ENCODE results near the gene LRMDA. TPM values are rescaled to one million over a fixed set of nuclear protein-coding genes. Genes with fewer than 3 reads are reported as not detected.

Gene LRMDA
- total RNA-seq, 3 donors from 2014 or later (not counting 1 experiment from before 2014, with no cell fraction given) = 1.4 to 2.4 (median 2.1) TPM

DNA sequence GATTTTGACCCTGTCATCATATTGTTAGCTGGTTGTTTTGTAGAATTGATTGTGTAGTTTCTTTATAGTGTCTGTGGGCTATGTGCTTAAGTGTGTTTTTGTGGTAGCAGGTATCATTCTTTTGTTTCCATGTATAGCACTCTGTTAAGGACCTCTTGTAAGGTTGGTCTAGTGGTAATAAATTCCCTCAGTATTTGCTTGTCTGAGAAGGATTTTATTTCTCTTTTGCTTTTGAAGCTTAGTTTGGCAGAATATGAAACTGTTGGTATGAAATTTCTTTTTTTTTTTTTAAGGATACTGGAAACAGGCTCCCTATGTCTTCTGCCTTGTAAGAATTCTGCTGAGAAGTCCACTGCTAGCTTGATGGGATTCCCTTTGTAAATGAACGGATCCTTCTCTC lies 1073.4 kb downstream of the LRMDA start:
- H3K27ac Mint-ChIP-seq = no peak overlapping the region
- intact Hi-C loops (cut with micrococcal nuclease) = no loop called here
- H3K4me3 Mint-ChIP-seq = no peak overlapping the region
- no peaks in the 10 kb centered on the region for H3K4me1 Mint-ChIP-seq
- no CpG with 5 or more reads among the region's 1 CpG for WGBS (ENCODE audit: insufficient coverage)
- H3K36me3 Mint-ChIP-seq = peaks cover 20% of the 10 kb centered on the region
- Histone ChIP-seq H3K27me3 (ENCODE audit: control insufficient read depth, insufficient read depth, low read length) (no peaks in the 10 kb centered on the region), H3K27ac (ENCODE audit: low read length) (no peak overlapping the region), H3K4me3 (ENCODE audit: low read length) (no peak overlapping the region), H3K4me1 (ENCODE audit: control insufficient read depth, insufficient read depth, low read length) (no peaks in the 10 kb centered on the region), H3K9me3 (ENCODE audit: control insufficient read depth, insufficient read depth, low read length) (peaks cover 6% of the 10 kb centered on the region), H3K36me3 (ENCODE audit: control insufficient read depth, insufficient read depth, low read length) (no peaks in the 10 kb centered on the region)
- no peak for DNase-seq
- TF ChIP-seq, protein P1, sequence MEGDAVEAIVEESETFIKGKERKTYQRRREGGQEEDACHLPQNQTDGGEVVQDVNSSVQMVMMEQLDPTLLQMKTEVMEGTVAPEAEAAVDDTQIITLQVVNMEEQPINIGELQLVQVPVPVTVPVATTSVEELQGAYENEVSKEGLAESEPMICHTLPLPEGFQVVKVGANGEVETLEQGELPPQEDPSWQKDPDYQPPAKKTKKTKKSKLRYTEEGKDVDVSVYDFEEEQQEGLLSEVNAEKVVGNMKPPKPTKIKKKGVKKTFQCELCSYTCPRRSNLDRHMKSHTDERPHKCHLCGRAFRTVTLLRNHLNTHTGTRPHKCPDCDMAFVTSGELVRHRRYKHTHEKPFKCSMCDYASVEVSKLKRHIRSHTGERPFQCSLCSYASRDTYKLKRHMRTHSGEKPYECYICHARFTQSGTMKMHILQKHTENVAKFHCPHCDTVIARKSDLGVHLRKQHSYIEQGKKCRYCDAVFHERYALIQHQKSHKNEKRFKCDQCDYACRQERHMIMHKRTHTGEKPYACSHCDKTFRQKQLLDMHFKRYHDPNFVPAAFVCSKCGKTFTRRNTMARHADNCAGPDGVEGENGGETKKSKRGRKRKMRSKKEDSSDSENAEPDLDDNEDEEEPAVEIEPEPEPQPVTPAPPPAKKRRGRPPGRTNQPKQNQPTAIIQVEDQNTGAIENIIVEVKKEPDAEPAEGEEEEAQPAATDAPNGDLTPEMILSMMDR (IDR thresholded peaks at IDR 0.05) = no peak
- H3K27me3 Mint-ChIP-seq (ENCODE audit: low read depth in 2 of 2) = peaks cover 0 to 6% of the 10 kb centered on the region in 2 donors
- ATAC-seq = no peak
- H3K9me3 Mint-ChIP-seq = peaks cover 10 to 13% of the 10 kb centered on the region in 2 donors

DNA sequence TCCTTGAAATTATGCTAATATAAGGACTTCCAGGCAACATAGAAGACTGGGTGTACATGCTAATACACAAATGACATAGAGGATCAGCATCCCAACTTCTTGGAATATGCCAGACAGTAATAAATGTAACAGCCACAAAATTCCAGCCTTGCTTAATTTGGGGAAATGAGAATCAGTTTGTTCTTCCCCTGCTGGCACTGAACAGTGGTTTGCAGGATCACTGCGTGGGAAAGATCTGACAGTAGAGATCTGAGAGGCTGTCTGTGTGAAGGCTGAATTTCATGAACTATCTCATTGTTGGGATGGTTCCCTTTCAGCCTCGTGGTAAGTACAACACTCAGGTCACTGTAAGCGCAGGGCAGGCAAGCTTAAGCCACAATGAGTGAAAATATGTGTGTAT lies 1078.0 kb downstream of the LRMDA start:
- H3K27ac ChIP-seq (ENCODE audit: low read length) = no peak overlapping the region
- H3K4me1 ChIP-seq (ENCODE audit: control insufficient read depth, insufficient read depth, low read length) = no peaks in the 10 kb centered on the region
- no peak for DNase-seq
- Mint-ChIP-seq H3K36me3 (peaks cover 13% of the 10 kb centered on the region), H3K27ac (no peak overlapping the region), H3K9me3 (peaks cover 6 to 12% of the 10 kb centered on the region in 2 donors), H3K4me3 (no peak overlapping the region), H3K4me1 (no peaks in the 10 kb centered on the region), H3K27me3 (ENCODE audit: low read depth in 2 of 2) (peaks cover 0 to 3% of the 10 kb centered on the region in 2 donors)
- TF ChIP-seq, protein P1 (IDR thresholded peaks at IDR 0.05) = no peak
- ATAC-seq = no peak
- H3K9me3 ChIP-seq (ENCODE audit: control insufficient read depth, insufficient read depth, low read length) = peaks cover 6% of the 10 kb centered on the region
- H3K27me3 ChIP-seq (ENCODE audit: control insufficient read depth, insufficient read depth, low read length) = no peaks in the 10 kb centered on the region
- no peak overlapping the region for H3K4me3 ChIP-seq (ENCODE audit: low read length)
- intact Hi-C loops (cut with micrococcal nuclease) = no loop called here
- WGBS (ENCODE audit: insufficient coverage) = 68% methylated on average over 3 of the region's 3 CpGs
- H3K36me3 ChIP-seq (ENCODE audit: control insufficient read depth, insufficient read depth, low read length) = no peaks in the 10 kb centered on the region

DNA sequence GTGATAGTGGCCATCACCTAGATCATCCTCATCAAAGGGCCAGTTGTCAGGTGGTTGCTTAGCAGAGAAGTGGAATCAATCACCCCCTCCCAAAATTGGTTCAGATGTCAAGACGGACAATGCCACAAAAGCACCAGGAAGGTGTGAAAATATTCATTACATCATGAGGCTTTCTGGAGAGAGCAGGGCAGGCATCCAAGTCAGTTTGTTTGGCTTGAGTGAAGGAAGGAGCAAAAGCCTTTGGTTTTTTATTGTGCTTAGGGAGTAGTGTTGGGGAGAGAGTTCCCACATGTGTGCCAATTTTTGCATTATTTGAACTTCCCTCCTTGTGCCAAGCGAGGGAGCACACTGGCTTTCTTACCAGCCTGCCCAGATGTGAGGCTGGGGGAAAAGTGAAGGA lies 1082.9 kb downstream of the LRMDA start:
- H3K9me3 ChIP-seq (ENCODE audit: control insufficient read depth, insufficient read depth, low read length) = no peaks in the 10 kb centered on the region
- Mint-ChIP-seq H3K4me3 (no peak overlapping the region), H3K36me3 (no peaks in the 10 kb centered on the region), H3K27me3 (ENCODE audit: low read depth in 2 of 2) (no peaks in the 10 kb centered on the region), H3K27ac (no peak overlapping the region), H3K9me3 (no peaks in the 10 kb centered on the region), H3K4me1 (no peaks in the 10 kb centered on the region)
- TF ChIP-seq, protein P1 (IDR thresholded peaks at IDR 0.05) = no peak
- no peak overlapping the region for H3K4me3 ChIP-seq (ENCODE audit: low read length)
- ATAC-seq (no peak), DNase-seq (no peak)
- intact Hi-C loops (cut with micrococcal nuclease) = no loop called here
- no CpG with 5 or more reads among the region's 2 CpGs for WGBS (ENCODE audit: insufficient coverage)
- H3K36me3 ChIP-seq (ENCODE audit: control insufficient read depth, insufficient read depth, low read length) = no peaks in the 10 kb centered on the region
- H3K27me3 ChIP-seq (ENCODE audit: control insufficient read depth, insufficient read depth, low read length) = no peaks in the 10 kb centered on the region
- H3K4me1 ChIP-seq (ENCODE audit: control insufficient read depth, insufficient read depth, low read length) = no peaks in the 10 kb centered on the region
- H3K27ac ChIP-seq (ENCODE audit: low read length) = no peak overlapping the region

DNA sequence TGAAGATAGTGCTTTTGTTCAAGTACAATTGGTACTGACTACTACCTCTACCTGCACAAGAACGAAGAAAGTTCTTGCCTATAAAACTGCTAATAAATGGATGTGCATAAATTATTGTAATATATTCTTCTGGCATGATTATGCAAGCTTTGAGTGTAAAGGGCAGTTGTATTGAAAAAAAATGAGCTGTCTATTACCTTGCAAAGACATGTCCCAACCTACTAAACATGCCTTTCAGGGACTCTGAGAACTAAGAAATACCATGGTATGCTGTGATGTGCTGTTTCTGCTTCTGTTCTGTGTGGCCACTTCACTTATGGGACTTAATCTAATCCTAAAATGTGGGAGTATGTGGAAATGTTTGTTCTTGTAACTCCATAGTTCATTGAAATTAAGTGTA lies 1083.4 kb downstream of the LRMDA start:
- no peaks in the 10 kb centered on the region for H3K4me1 ChIP-seq (ENCODE audit: control insufficient read depth, insufficient read depth, low read length)
- ATAC-seq (no peak), DNase-seq (no peak)
- no CpG with 5 or more reads among the region's 1 CpG for WGBS (ENCODE audit: insufficient coverage)
- no peaks in the 10 kb centered on the region for H3K4me1 Mint-ChIP-seq
- H3K4me3 ChIP-seq (ENCODE audit: low read length) = no peak overlapping the region
- intact Hi-C loops (cut with micrococcal nuclease) = no loop called here
- H3K27ac Mint-ChIP-seq = no peak overlapping the region
- no peaks in the 10 kb centered on the region for H3K36me3 ChIP-seq (ENCODE audit: control insufficient read depth, insufficient read depth, low read length)
- H3K27me3 Mint-ChIP-seq (ENCODE audit: low read depth in 2 of 2) = no peaks in the 10 kb centered on the region
- no peaks in the 10 kb centered on the region for H3K27me3 ChIP-seq (ENCODE audit: control insufficient read depth, insufficient read depth, low read length)
- no peak overlapping the region for H3K27ac ChIP-seq (ENCODE audit: low read length)
- no peaks in the 10 kb centered on the region for H3K9me3 ChIP-seq (ENCODE audit: control insufficient read depth, insufficient read depth, low read length)
- TF ChIP-seq, protein P1 (IDR thresholded peaks at IDR 0.05) = no peak
- H3K4me3 Mint-ChIP-seq = no peak overlapping the region
- no peaks in the 10 kb centered on the region for H3K9me3 Mint-ChIP-seq
- no peaks in the 10 kb centered on the region for H3K36me3 Mint-ChIP-seq

Data from natural killer cell (primary cell).